ENCODE data around the gene MLH1.
"Not testable (repeated sequence)": the region's sequence is repeated elsewhere in the genome, so short reads cannot be mapped to it uniquely, and the experiment has no call there.

MLH1 gene

DNA sequence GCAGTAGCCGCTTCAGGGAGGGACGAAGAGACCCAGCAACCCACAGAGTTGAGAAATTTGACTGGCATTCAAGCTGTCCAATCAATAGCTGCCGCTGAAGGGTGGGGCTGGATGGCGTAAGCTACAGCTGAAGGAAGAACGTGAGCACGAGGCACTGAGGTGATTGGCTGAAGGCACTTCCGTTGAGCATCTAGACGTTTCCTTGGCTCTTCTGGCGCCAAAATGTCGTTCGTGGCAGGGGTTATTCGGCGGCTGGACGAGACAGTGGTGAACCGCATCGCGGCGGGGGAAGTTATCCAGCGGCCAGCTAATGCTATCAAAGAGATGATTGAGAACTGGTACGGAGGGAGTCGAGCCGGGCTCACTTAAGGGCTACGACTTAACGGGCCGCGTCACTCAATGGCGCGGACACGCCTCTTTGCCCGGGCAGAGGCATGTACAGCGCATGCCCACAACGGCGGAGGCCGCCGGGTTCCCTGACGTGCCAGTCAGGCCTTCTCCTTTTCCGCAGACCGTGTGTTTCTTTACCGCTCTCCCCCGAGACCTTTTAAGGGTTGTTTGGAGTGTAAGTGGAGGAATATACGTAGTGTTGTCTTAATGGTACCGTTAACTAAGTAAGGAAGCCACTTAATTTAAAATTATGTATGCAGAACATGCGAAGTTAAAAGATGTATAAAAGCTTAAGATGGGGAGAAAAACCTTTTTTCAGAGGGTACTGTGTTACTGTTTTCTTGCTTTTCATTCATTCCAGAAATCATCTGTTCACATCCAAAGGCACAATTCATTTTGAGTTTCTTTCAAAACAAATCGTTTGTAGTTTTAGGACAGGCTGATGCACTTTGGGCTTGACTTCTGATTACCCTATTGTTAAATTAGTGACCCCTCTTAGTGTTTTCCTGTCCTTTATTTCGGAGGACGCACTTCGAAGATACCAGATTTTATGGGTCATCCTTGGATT is at the start of gene MLH1:
TSS of gene MLH1 (plus strand) at position 193 of the 958 bp plus-strand sequence. CDS start at position 223, 30 bp downstream.
- DNase-seq (ENCODE audit: low read depth in 3 of 3): peak; percentile 95 to 98 (median 96)

GRCh38 chr3:36943601-36944000 is 49.7 kb upstream of the MLH1 start:
- DNase-seq (ENCODE audit: low read depth in 3 of 3): no peak

- DNase-seq (ENCODE audit: low read depth in 3 of 3): peak in 2 of 3 experiments; percentile 13 to 38
Measured at GRCh38 chr3:36944012-36944640, 49.2 kb upstream of the MLH1 start.

- DNase-seq (ENCODE audit: low read depth in 3 of 3): peak; percentile 66 to 81 (median 77)
Measured at GRCh38 chr3:36944641-36945270, 48.6 kb upstream of the MLH1 start, which contains the start of gene TRANK1. Gene TRANK1, minus strand, starts transcription at chr3:36945054. Its CDS starts 245 bp downstream, at chr3:36944809.

DNA sequence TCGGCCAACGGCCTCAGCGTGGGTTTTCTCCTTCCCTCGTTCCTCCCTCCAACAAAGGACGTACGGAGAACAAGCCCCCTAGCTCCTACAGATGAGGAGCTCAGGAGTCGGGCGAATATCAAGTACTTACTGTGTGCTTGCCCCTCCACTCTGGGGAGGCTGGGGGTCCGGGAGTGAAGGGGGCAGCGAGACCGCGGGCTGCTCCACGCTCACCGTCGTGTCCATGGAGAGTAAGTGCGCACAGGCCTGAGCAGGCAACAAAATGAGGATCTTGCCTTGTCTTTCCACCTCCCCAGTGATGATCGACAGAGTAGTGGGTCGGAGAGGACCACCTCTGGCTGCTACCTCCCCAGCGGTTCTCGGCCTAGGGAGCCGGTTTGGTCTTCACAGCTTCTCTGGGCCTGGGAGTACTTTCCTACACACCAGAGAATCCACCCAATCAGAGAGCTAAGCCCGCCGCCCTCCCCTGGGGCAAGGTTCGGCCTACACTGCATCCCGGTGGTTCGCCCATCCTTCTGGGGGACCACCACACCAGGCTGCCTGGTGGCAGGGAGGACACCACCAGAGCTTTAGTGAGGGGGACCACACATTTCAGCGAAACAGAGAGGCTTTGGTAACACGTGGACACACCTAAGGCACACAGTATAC is 47.9 kb upstream of the MLH1 start:
- no peak for DNase-seq (ENCODE audit: low read depth in 3 of 3)

GRCh38 chr3:36947814-36948213 is 45.5 kb upstream of the MLH1 start:
- DNase-seq (ENCODE audit: low read depth in 3 of 3): not testable (repeated sequence)

DNA sequence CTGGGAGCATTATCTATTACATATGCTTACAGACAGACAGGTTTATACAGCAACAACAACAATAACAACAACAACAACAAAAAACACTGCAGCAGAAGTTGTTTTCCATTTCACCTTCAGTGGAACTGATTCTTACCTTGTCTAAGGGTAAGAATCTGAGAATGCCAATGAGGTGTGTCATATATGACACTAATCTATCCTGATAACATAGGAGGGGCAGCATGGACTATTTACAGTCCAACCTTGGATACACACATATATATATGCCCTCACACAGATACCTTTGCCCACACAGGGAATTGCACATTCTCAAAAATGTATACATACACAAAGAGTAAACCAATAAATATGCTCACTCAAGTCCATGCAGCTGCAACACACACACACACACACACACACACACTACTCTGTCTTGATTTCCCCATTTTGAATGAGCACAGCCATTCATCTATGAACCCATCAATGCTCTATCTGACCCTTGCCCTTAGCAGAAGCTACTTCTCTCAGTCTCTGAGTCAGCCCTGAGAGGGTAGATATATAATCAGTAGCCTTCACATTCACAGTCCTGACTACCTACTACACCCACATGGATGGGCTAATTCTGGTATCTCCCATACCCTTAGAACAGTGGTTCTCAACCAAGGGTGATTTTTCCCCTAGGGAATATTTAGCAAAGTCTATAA is 38.7 kb upstream of the MLH1 start:
- DNase-seq (ENCODE audit: low read depth in 3 of 3): no peak

- DNase-seq (ENCODE audit: low read depth in 3 of 3): no peak
Measured at GRCh38 chr3:36956155-36956554, 37.2 kb upstream of the MLH1 start.

GRCh38 chr3:36957063-36957462 is 36.3 kb upstream of the MLH1 start:
- no peak for DNase-seq (ENCODE audit: low read depth in 3 of 3)

DNA sequence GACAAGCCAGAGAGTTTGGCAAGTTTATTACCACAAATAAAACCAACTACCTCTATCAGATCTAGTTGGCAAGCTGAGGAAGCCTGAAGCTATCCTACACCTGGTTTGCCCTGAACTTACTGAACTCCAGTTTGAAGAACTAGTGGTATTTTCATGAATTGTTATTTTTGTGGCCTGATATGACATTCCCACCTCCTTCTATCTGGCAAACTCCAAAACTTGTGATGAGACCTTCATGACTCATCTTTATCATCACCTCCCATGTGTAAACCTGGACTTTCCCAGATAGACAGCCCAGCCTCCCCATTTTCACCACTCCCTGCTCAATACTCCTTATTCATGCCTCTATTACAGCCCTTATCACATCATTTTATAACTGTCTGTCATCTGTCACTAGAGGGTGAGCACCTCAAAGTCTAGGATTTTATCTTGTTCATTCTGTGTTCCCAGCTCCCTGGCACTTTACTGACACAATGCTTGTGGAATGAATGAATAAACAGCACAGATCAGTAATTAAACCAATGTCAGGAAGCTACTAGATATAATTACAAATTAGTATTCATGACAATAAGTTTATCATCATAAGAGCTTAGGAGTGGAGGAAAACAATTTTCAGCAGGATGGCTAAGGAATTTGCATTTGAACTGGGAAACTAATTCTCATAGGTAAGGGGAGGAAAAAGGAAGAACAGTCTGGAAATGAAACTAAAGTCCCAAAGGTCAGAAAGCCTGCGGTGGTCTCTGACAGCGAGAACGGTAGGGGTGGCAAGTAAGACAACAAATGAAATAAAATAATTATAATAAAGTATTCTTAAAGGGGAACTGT is 35.2 kb upstream of the MLH1 start:
- DNase-seq (ENCODE audit: low read depth in 3 of 3): no peak

DNA sequence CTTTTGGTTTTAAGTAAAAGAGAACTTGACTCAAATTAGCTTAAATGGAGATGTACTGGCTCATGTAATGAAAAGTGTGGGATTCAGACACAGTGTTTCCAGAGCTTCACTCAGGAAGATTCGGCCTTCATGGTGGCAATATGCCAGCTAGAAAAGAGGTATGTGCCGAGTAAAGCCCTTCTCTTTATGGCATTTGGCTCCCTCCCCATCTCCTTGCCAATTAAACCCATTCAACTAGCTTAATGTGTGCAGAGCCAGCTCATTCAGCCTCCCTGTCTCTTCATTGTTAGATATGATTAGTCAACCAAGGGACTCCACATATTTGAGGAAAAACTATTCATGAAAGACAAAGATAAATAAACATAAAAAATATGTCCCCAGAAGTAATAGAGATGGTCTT is 33.5 kb upstream of the MLH1 start:
- DNase-seq (ENCODE audit: low read depth in 3 of 3): no peak

DNA sequence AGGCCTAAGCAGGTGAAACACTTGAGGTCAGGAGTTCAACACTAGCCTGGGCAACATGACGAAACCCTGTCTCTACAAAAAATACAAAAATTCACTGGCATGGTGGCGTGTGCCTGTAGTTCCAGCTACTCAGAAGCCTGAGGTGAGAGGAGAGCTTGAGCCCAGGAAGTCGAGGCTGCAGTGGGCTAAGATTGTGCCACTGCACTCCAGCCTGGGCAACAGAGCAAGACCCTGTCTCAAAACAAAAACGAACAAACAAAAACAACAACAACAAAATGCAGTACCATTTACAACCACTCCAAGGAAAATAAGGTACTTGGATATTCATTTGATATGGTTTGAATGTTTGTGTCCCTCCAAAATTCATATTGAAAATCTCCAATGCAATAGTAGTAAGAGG is 32.8 kb upstream of the MLH1 start:
- no peak for DNase-seq (ENCODE audit: low read depth in 3 of 3)

DNA sequence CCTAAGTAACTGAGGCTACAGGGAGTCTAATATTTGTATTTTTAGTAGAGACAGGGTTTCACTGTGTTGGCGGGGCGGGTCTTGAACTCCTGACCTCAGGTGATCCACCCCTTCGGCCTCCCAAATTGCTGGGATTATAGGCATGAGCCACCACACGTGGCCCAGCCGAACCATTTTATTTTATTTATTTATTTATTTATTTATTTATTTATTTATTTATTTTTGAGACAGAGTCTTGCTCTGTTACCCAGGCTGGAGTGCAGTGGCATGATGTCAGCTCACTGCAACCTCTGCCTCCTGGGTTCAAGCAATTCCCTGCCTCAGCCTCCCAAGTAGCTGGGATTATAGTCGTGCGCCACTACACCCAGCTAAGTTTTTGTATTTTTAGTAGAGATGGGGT is 30.3 kb upstream of the MLH1 start:
- not testable (repeated sequence) for DNase-seq (ENCODE audit: low read depth in 3 of 3)

GRCh38 chr3:36964331-36964730 is 29.0 kb upstream of the MLH1 start:
- no peak for DNase-seq (ENCODE audit: low read depth in 3 of 3)

DNA sequence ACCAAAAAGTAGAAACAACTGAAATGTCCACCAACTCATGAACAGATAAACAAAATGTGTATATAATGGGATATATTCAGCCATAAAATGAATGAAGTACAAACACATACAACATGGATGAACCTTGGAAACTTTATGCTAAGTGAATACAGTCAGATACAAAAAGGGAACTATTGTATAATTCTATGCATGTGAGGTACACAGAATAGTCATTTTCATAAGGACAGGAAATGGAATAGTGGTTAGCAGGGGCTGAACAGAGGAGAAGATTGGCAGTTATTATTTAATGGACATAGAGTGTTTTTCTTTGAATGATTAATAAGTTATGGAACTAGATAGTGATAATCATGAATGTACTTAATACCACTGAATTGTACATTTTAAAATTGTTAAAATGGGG is 28.5 kb upstream of the MLH1 start:
- no peak for DNase-seq (ENCODE audit: low read depth in 3 of 3)

DNA sequence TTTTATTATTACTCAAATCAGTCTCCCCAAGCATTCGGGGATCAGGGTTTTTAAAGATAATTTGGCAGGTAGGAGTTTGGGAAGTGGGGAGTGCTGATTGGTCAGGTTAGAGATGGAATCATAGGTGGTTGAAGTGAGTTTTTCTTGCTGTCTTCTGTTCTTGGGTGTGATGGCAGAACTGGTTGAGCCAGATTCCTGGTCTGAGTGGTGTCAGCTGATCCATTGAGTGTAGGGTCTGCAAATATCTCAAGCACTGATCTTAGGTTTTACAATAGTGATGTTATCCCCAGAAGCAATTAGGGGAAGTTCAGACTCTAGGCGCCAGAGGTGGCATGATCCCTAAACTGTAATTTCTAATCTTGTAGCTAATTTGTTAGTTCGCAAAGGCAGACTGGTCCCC is 27.9 kb upstream of the MLH1 start:
- DNase-seq (ENCODE audit: low read depth in 3 of 3): no peak

DNA sequence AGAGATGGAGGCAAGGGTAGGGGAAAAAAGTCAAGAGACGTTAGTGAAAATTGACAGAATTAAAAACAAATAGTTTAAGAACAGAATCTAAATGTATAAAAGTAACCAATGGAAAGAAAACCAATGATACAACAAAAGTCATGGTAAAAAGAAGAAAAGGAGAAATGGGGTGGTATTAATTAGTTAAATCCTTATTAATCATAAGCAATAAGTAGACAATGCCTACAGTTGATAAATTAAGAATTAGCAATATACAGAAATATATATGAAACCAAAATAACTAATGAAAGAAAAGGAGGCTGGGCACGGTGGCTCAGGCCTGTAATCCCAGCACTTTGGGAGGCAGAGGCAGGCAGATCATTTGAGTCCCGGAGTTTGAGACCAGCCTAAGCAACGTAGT is 24.2 kb upstream of the MLH1 start:
- DNase-seq (ENCODE audit: low read depth in 3 of 3): no peak

DNA sequence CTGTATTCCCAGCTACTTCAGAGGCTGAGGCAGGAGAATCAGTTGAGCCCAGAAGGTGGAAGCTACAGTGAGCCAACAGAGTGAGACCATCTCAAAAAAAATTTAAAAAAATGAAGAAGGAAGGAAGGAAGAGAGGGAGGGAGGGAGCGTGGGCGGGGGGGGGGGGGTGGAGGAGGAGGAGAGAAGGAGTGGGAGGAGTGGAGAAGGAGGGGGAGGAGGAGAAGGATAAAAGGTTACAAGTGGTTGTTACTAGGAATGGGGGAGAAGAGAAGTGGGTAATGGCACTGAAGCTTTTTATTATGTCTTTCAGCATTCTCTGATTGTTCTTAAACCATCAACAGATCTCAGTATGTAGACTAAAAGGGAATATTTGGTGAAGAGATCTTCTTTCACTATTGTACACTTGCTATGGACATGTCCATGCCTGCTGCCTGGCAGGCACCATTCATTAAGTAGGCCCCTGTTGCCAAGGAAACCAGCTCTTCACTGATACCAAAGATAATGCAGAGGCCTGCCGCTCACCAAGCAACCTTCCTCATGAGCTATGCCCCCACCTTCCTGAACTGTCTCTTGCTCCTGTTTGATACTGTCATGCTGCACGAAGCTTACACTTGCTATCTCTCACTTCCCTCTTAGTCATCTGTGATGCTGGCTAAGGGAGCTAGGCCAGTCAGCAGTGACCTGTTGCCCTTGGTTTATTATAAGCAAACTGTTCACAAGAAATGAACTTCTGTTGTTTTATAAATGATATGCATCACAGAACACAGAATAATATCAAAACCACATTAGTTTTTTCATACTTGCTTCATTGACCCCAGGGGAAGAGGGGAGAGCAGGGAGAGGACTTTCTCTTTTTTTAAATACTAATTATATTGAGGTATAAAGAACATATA is 23.5 kb upstream of the MLH1 start:
- DNase-seq (ENCODE audit: low read depth in 3 of 3): peak in 2 of 3 experiments; percentile 22 to 23

- DNase-seq (ENCODE audit: low read depth in 3 of 3): no peak
Measured at GRCh38 chr3:36972163-36972562, 21.2 kb upstream of the MLH1 start.
